ENCODE measurements around the gene AFDN.
"Not testable (repeated sequence)": the region's sequence is repeated elsewhere in the genome, so short reads cannot be mapped to it uniquely, and the experiment has no call there.

Gene AFDN

DNA sequence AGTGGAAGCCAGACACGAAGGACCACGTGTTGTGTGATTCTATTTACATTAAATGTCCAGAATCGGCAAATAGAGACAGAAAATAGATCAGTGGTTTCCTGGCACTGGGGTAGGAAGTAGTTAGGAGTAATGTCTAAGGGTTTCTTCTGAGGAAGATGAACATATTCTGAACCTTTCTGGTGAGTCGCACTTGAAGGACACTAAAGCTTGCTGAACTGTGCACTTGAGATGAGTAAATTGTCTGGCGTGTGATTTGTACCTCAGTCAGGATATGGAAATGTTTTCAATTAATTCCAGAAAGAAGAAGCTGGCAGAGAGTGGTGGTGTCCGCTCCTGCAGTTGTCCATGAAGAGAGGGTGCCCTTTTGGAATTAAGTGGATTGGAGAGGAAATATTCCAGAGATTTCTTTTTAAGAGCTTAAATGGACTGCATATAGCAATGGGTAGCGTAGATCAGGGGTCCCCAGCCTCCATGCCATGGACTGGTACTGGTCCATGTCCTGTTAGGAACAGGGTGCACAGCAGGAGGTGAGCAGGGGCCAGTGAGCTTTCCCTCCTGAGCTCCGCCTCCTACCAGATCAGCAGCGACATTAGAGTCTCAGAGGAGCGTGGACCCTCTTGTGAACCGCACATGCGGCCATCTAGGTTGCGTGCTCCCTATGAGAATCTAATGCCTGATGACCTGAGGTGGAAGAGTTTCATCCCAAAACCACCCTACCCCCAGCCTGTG, 158.3 kb downstream of the AFDN start:
- DNase-seq, result no peak

DNA sequence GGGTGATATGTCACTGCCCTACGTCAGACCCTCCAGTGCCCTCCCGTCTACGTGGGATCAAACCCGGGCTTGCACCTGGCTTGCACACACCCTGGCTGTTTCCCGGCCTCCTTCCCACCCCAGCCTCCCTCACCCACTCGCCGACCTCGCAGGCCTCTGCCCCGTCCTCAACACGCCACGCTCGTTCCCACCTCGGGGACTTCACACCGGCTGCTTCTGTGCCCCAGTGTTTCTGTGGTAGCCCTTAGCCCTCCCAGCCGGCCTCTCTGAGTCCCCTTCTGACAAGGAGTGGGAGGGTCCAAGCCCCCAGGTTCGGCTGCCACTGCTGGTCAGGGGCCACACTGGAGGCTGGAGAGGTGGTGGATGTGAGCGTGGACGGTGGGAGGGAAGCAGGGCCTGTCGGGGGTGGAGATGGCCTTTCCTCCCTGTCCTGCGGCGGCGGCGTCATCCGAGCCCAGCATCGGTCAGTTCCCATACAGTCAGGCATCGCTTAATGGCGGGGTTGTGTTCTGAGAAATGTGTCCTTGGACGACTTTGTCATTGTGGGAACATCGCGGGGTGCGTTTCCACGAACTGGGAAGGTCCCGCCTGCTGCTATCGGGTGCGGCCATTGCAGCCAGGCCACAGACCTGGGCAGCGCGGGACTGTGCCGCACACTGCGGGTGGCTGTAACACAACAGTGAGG, 159.3 kb downstream of the AFDN start:
- no peak for DNase-seq

DNA sequence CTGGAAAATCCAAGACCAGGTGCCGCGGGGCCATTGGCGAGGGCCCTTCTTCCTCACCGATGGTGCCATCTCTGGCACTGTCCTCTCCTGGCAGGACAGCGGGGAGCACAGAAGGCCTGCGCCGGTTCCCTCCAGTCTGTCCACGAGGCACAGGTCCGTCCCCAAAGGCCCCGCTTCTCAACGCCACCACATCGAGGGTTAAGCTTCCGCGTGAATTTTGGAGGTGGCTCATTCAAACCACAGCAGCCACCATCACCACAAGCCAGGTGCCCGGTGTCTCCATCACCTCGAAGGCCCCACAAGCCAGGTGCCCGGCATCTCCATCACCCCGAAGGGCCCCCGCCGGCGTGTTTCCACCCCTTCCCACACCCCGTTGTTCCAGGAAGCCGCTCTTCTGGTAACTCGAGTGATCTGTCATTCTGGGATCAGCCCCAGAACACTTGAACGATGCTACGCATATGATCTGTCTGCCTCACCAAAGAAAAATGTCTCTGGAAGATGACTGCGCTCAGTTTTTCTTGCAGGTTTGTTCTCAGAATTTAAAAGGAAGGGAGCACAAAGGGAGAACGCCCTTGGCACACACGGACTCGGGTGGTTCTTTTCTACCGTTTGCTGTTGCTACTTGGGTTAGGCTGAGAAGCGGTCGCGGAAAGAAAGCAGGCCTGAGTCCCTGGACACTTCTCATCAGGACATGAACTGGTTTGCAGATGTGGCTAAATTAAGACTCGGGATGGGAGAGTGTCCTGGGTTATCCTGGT, 160.9 kb downstream of the AFDN start:
- DNase-seq, result no peak

DNA sequence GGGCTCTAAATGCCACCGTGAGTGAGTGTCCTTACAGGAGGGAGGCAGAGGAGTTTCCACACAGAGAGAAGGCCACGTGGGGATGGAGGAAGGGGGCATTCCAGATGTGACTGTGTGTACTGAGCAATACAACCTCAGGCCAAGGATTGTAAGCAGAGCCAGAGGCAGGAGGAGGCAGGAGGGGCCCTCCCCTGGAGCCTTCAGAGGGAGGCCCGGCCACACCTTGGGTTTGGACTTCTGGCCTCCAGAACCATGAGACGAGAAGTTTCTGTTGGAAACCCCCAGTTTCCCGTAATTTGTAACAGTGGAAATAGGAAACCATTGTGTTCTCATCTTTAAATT, 161.4 kb downstream of the AFDN start:
- DNase-seq, result no peak

DNA sequence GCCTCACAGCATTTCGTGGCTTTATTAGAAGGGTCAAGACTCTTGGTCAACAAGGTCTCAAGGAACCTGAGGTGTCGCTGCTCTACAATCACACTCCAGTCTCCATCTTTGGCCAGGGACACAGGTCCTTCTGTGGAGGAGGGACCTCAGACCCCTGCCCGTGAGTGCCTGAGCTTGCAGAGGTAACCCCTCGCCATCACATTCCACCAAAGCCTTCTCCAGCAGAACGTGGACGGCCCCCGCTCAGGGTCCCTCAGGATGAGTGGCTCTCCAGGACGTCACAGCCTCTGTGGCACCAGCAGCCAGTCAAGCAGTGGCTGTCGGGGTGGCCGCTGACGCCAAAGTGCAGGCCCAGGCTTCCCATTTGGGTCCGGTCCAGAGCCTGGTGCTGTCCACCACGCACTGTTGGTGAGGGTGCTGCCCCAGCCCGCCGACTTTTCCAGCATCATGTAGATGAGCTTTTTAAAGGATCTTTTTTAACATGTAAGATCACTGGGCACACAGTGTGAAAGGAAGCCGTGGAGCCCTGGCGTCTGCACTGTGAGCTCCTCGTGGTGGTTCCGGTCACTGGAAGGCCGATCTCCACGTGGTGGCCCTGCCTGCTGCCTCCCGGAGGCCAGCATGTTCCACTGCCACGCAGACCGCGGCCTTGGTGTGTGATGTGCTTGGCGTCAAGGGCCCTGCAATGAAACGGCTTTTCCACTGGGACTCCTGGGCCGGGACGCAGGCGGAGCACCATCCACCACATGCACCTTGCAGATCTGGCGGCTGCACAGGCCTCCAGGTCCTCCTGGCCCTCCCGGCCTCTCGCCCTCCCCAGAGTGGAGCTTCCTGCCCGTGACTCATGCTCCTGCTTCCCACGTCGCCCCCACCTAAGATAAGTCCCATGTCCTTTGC, 162.5 kb downstream of the AFDN start:
- DNase-seq, result no peak

DNA sequence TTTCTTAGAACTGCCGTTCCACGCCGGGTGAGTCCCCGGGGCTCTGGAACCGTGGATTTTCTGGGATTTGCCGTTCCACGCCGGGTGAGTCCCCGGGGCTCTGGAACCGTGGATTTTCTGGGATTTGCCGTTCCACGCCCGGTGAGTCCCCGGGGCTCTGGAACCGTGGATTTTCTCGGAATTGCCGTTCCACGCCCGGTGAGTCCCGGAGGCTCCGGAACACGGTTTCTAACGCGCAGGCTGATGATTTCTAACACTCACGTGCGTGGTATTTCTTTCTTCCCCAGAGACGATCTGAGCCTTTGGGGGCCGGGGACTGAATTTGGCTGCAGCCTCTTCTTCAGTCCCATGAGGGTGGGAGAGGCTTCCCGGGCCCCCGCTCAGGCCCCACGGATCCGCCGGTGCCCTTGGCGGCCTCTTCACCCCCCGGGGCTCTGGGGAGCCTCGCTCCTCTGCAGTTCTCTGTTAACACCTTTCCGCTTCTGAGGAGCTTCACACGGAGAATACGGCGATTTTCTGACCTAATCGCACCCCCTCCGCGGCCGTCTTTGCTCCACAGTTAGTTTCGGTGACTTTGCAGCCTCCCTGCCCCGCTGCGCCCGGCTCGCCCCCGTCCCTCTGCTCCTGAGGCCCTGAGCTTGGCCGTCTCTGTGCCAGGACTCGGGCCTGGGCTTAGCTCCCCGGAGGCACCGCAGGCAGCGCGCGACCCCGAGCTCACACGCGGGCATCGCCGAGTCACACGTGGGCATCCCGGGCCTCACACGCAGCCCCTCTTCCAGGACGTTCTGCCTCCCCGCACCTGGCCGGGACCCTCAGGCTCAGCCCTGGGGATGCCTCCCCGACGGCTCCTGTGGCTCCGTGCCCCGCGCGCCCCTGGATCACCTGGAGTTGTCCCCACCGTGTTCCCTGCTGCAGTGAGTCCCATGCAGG, 163.6 kb downstream of the AFDN start:
- no peak for DNase-seq

DNA sequence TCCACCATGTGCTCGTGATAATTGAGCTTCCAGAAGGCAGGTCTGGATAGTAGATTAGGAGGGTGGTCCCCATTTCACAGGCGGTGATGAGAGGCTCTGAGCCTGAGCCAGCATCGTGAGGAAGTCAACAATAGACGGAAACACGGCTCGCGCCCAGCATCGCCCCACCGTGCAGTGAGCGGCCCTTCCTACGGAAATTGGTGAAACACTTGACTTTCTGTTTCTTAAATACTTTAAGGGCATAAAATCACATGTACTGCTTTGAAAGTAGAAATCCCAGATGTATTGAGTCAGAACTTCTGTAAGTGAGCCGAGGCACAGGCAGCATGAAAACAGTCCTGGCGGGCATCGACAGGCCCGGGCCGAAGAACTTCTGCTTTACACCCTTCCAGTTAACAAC, 166.5 kb downstream of the AFDN start:
- DNase-seq, result no peak

DNA sequence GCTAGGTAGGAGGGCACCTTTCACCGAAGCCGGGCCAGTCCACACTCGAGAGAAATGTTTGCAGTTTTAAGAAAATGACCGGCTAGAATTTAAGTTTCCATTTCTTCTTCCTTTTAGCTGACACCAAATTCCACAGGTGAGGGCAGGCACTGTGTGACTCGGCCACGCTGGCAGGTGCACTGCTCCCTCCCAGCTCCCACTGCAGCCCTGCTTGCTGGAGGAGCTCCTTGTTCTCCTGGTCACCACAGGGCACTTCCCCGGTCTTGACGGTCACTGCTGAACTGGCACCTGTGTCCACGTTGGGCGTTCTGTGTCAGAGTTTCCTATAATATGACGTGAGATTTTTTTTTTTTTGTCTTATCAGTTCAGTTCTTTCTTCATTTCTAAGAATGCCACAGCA, 167.1 kb downstream of the AFDN start:
- DNase-seq, result no peak

DNA sequence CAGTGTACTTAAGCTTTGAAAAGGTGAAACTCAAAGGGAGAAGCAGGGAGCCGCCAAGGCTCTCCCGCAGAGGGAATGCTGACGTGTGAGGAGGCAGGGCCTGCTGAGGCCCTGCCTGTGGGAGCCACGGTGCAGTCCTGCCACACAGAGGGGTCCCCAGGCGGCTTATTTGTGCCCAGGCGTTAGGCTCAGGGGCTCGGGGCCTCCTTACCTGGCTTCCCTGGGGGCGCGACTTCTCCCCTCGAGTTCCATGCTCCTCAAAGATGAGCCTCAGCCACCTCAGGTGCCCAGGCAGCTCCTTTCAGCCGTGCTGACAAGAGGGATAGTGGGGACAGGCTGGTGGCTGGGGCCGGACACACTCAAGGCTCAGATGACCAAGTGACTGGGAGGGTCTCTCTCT, 168.6 kb downstream of the AFDN start:
- no peak for DNase-seq

DNA sequence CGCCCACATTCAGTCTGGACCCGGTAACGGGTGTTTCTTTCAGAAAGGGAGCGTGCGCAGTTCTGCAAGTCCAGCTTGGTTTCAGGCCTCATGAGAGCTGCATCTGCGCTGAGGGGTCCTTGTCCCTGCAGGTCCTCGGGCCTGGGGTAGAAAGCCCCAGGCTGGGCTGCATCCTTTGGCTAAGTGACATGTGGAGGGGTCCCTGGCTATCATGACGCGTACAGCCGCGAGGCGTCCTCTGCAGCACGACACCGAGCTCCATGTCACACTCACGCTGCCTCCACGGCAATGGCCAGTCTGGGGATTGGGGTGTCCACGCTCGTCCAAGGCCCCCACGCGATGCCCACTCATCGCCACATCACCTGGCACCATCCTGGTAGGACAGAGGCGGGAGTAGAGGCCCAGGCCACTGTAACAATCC, 169.0 kb downstream of the AFDN start:
- no peak for DNase-seq

DNA sequence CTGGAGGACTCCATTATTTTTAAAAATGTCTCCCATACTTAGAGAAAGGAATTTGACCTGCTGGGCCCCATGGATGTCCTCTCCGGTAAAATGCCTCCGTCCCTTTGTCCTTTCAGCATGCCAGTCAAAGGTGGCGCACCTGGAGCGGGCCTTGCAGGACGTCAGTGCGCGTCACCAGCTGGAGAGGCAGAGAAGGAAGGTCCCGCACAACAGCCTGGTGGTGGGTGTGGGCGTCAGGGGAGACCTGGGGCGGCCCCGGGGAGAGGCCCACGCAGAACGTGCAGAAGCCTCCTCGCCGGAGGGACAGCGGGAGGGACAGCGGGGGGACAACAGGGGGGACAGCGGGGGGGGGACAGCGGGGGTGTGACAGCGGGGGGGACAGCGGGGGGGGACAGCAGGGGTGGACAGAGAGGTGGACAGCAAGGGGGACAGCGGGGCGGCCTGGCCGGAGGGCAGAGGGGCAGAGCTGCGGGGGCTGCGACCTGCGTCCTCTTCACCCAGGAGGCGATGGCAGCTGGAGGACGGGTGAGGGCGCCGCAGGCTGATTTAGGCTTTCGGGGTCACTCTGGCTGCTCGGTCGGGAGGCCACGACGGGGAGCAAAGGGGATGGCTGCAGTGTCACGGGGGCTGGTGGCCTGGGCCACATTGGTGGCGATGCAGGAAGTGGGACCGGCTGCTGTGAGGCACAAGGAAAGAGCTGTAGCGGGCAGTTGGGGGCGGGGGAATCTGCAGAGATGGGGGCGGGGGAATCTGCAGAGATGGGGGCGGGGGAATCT, 169.9 kb downstream of the AFDN start:
- DNase-seq, result no peak

DNA sequence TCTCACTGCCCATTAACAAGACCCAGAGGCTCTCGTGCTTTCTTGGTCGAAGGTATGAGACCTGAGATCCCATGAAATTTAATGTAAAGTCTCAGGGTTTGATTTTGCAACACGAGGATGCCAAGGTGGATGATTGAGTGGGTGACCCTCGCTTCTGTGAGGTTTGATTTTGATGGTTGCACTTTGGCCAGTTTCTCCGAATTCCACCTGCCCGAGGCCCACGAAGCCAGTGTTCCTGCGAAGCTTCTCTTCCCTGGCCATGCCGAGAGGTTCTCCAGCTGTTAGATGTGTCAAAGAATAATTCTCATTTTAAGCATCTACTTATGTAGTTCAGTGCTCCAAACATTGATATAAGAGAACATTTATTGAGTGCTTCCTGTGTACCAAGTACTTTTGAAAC, 170.9 kb downstream of the AFDN start, which contains the start of gene KIF25:
Gene KIF25, plus strand, starts transcription at position 30 of the 400 bp plus-strand sequence. CDS start 31,915 bp downstream, outside the sequence.
- DNase-seq, result no peak

DNA sequence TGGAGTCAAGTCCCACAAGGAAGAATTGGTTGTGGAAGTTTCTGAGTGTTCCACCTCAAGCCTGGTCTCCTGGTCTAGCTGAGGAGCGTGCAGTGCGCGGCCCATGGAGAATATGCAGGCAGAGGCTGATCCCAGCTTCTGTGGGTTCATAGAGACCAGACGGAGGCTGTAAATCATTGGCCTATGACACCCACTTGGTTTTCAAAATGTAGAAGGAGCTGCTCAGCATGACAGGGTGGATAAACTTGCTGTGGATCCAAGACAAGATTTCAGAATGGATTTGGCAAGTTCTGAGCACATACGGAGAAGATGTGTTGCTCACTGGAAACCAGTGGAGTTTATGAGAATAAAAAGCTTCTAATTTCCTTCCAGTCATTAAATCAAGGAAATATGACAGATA, 171.5 kb downstream of the AFDN start:
- DNase-seq, result no peak

DNA sequence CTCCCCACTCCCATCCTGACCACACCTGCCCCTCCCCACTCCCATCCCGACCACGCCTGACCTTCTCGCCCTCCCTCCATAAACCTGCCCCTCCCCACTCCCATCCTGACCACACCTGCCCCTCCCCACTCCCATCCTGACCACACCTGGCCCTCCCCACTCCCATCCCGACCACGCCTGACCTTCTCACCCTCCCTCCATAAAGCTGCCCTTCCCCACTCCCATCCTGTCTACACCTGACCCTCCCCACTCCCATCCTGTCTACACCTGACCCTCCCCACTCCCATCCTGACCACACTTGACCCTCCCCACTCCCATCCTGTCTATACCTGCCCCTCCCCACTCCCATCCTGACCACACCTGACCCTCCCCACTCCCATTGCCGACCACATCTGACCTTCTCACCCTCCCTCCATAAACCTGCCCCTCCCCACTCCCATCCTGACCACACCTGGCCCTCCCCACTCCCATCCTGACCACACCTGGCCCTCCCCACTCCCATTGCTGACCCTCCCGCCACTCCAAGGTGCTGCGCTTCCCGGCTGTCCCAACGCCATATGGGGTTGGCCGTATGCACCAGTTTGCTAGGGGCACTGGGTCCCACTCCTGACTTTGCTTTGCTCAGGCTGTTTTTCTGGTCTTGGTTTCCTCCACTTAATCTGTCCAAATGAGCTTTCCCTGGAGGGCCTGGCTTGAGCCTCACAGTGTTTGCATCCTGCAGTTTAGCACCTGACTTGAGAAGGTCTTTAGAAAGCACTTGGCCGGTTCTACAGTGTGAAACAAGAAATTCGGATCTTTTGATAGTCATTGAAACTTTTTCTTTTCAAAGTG, 173.7 kb downstream of the AFDN start:
- no peak for DNase-seq

DNA sequence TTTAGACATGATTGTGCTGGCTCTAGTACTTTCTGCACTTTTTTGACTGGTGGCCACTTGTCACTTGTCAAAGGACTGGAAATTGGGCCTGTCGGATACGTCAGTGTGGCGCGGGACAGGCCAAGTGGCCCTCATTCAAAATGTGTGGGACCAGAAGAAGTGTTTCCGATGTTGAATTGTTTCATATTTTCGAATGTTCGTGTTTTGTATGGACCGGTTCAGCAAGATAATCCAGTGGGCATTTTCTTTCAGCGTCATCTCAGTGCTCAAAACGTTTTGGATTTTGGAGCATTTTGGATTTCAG, 174.3 kb downstream of the AFDN start:
- DNase-seq, result no peak

DNA sequence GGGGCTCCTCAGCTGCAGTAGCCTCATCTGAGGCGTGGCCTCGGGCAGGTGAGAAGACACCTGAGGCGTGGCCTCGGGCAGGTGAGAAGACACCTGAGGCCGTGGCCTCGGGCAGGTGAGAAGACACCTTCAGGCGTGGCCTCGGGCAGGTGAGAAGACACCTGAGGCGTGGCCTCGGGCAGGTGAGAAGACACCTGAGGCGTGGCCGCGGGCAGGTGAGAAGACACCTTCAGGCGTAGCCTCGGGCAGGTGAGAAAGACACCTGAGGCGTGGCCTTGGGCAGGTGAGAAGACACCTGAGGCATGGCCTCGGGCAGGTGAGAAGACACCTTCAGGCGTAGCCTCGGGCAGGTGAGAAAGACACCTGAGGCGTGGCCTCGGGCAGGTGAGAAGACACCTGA, 174.8 kb downstream of the AFDN start:
- not testable (repeated sequence) for DNase-seq

DNA sequence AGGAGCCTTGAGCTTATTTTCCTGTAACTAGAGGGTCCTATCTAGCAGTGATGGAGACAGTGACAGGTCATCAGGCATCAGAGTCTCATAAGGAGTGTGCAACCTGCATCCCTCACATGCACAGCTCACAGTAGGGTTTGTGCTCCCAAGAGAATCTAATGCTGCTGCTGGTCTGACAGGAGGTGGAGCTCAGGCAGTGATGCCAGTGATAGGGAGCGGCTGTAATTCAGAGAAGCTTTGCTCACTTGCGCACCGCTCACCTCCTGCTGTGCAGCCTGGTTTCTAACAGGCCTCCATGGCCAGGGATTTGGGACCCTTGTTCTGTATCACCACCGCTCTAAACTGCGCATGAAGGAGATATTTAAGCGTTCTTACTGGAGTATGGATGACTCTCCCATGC, 176.1 kb downstream of the AFDN start:
- no peak for DNase-seq

DNA sequence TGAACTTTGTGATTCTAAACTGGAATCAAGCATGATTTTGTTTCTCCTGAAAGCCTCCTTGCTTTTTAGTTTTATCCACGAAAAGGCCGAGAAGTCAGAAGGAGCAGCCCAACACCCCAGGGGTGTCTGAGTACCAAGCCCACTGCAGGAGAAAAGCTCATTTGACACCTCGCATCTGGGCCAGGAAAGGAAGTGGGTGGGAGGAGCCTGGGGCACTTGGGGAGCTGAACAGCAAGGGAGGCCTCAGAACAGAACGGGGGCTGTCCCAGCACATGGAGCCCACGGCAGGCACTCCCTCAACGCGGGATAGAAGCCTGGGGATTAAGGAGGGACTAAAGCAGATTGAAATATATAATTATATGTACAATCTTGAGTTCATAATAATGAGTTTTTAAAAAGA, 177.3 kb downstream of the AFDN start:
- DNase-seq, result no peak

DNA sequence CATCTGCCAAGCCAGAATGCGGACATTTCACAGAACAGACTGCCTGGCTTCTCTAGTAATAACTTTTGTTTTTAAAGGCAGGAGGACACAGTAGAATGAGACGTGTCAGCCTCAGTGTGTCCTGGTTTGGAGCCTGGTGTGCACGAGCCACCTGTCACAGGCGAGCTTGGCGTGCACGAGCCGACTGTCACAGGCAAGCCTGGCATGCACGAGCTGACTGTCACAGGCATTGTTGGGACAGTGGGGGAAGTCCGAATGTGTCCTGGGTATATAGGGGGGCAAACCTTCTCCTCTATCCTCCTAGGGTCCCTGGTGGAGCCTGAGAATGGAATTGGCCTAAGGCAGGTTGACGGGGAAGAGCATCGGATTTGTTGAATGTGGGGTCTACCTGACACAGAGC, 178.2 kb downstream of the AFDN start:
- no peak for DNase-seq

DNA sequence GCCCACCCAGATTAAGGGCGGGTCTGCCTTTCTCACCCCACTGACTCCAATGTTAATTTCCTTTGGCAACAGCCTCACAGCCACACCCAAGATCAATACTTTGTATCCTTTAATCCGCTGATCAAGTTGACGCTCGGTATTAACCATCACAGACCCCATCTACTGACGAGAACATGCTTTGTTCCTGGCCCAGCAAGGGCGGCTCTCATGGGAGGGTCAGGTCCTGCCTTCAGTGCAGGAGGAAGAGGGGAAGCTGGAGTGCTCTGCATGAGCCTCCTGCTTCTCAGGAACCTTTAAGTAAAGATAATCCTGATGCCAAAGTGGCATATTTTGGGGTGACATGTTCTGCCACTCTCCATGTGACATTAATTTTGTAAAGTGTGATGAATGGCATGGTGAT, 179.1 kb downstream of the AFDN start:
- DNase-seq, result no peak
